NB4 (cell line): ENCODE data around the gene GPX3.

ENCODE experiments used
- POLR2A ChIP-seq: IDR thresholded peaks from 2 replicates; pipeline ENCODE4 v1.6.1; 2011; ENCODE audit warnings: mild to moderate bottlenecking; ENCODE audit not compliant: insufficient read length; ENCODE audit errors: extremely low read depth
- TF ChIP-seq, protein P1 (sequence below): IDR thresholded peaks from one replicate; pipeline ENCODE4 v1.5.1; 2012; ENCODE audit warnings: low read depth, low read length
- TF ChIP-seq, protein P2 (sequence below): IDR thresholded peaks from 2 replicates; pipeline ENCODE4 v1.6.1; 2011; ENCODE audit warnings: low read depth, low read length

DNA sequence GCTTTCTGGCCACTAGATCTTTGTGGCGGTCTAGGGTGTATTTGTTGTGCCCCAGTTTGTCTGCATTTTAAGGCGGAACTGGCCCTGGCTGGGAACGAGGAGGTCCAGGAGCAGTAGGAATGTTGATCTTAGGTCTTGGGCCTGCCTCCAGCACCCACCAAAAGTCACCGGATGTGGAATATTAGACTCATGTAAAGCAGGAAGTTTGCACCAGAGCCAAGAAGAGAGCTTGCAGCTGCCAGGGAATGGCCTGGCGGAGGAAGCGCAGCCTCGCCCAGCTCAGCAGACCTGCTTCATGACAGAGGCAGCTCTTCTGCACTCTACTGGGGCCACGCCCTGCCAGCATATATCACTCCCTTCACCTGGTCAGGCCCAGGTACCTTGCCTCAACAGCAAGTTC, 3.3 kb downstream of the GPX3 start:
- TF ChIP-seq POLR2A, result no peak
- TF ChIP-seq, protein P1, sequence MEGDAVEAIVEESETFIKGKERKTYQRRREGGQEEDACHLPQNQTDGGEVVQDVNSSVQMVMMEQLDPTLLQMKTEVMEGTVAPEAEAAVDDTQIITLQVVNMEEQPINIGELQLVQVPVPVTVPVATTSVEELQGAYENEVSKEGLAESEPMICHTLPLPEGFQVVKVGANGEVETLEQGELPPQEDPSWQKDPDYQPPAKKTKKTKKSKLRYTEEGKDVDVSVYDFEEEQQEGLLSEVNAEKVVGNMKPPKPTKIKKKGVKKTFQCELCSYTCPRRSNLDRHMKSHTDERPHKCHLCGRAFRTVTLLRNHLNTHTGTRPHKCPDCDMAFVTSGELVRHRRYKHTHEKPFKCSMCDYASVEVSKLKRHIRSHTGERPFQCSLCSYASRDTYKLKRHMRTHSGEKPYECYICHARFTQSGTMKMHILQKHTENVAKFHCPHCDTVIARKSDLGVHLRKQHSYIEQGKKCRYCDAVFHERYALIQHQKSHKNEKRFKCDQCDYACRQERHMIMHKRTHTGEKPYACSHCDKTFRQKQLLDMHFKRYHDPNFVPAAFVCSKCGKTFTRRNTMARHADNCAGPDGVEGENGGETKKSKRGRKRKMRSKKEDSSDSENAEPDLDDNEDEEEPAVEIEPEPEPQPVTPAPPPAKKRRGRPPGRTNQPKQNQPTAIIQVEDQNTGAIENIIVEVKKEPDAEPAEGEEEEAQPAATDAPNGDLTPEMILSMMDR, result no peak
- TF ChIP-seq, protein P2, sequence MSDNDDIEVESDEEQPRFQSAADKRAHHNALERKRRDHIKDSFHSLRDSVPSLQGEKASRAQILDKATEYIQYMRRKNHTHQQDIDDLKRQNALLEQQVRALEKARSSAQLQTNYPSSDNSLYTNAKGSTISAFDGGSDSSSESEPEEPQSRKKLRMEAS, result no peak
